ENCODE results near the gene METRN.
A peak's percentile ranks its signal among the peaks of the same experiment; 100 is the strongest.

DNA sequence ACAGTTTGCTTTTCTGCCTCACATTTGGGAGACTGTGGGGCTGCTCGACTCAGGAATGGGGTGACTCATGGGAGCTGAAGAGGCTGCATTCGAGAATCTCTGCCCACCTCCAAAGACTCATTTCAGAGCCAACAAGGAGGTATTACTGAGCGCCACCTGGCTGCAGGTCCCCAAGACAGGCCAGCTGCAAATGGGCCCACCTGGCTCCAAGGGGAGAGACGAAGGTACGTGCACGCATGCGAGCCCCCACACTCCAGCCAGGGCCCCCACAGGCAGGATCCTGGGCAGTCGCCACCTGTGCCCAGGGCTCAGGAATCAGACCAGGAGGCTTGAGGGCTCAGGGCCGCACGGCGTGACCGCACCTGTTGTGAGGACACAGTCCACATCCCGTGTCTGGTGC lies 18.0 kb downstream of the METRN start:
- TF ChIP-seq, protein P1, sequence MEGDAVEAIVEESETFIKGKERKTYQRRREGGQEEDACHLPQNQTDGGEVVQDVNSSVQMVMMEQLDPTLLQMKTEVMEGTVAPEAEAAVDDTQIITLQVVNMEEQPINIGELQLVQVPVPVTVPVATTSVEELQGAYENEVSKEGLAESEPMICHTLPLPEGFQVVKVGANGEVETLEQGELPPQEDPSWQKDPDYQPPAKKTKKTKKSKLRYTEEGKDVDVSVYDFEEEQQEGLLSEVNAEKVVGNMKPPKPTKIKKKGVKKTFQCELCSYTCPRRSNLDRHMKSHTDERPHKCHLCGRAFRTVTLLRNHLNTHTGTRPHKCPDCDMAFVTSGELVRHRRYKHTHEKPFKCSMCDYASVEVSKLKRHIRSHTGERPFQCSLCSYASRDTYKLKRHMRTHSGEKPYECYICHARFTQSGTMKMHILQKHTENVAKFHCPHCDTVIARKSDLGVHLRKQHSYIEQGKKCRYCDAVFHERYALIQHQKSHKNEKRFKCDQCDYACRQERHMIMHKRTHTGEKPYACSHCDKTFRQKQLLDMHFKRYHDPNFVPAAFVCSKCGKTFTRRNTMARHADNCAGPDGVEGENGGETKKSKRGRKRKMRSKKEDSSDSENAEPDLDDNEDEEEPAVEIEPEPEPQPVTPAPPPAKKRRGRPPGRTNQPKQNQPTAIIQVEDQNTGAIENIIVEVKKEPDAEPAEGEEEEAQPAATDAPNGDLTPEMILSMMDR (IDR thresholded peaks at IDR 0.05 in 8 of 11, conservative IDR thresholded peaks at IDR 0.05 in 3 of 11) = peak in 2 of 11 experiments; percentile 1 to 27
- TF ChIP-seq POLR2A (IDR thresholded peaks at IDR 0.05) = no peak

Data from spleen (tissue), 7 donors.